Coronary artery (tissue), 2 donors: ENCODE data around the gene JUNB.
A peak's percentile ranks its signal among the peaks of the same experiment; 100 is the strongest.

ENCODE experiments used
- DNase-seq: peaks from one replicate; pipeline ENCODE4 v3.0.0-alpha.2; 2017; ENCODE audit warnings: low spot score
- H3K27ac ChIP-seq, 2 donors: fragments of 200-600 bp; sonication (generic); one replicate each; pipeline ENCODE4 v1.5.1; 2016 to 2019
- H3K4me3 ChIP-seq: fragments of 200-600 bp; sonication (generic); 2 replicates; pipeline ENCODE4 v1.5.1; 2016; ENCODE audit warnings: mild to moderate bottlenecking, moderate library complexity
- CTCF ChIP-seq: fragments of 200-600 bp; sonication (generic); IDR thresholded peaks from one replicate; pipeline ENCODE4 v1.5.1; 2019; ENCODE audit warnings: antibody characterized with exemption

The JUNB gene

GRCh38 chr19:12764698-12765097, 26.6 kb upstream of the JUNB start:
- H3K27ac ChIP-seq, result no peak overlapping the region
- no peak overlapping the region for H3K4me3 ChIP-seq
- no peak for TF ChIP-seq CTCF
- DNase-seq, result no peak

- DNase-seq, result peak; percentile 87
- Histone ChIP-seq H3K27ac (peak overlapping the region; percentile 42 to 51), H3K4me3 (peak overlapping the region; percentile 64)
- peak; percentile 93 for TF ChIP-seq CTCF
Measured at GRCh38 chr19:12766051-12766521, 25.2 kb upstream of the JUNB start.

GRCh38 chr19:12767150-12767549, 24.1 kb upstream of the JUNB start:
- no peak for DNase-seq
- TF ChIP-seq CTCF, result no peak

GRCh38 chr19:12767666-12768065, 23.6 kb upstream of the JUNB start:
- Histone ChIP-seq H3K27ac (no peak overlapping the region), H3K4me3 (no peak overlapping the region)
- no peak for TF ChIP-seq CTCF
- no peak for DNase-seq

More at GRCh38 chr19:12767150-12767549, 24.1 kb upstream of the JUNB start:
- H3K27ac ChIP-seq, result no peak overlapping the region
- no peak overlapping the region for H3K4me3 ChIP-seq

GRCh38 chr19:12769689-12770088, 21.6 kb upstream of the JUNB start:
- Histone ChIP-seq H3K27ac (no peak overlapping the region), H3K4me3 (no peak overlapping the region)
- TF ChIP-seq CTCF, result no peak
- no peak for DNase-seq

- DNase-seq, result no peak
- no peak for TF ChIP-seq CTCF
- Histone ChIP-seq H3K27ac (no peak overlapping the region), H3K4me3 (no peak overlapping the region)
Measured at GRCh38 chr19:12770922-12771321, 20.4 kb upstream of the JUNB start.

GRCh38 chr19:12772323-12772722, 19.0 kb upstream of the JUNB start:
- H3K27ac ChIP-seq, result no peak overlapping the region
- H3K4me3 ChIP-seq, result no peak overlapping the region
- no peak for TF ChIP-seq CTCF
- no peak for DNase-seq
